H9 (cell line): ENCODE data around the gene OTOF. TPM values are rescaled to one million over a fixed set of nuclear protein-coding genes. Genes with fewer than 3 reads are reported as not detected.

Source experiments
- DNase-seq: peaks from one replicate; pipeline ENCODE4 v3.0.0-alpha.2; 2017
- H2AFZ ChIP-seq: one replicate; pipeline ENCODE4 v1.6.1; 2013; ENCODE audit warnings: mild to moderate bottlenecking, low read length, control low read depth, moderate library complexity
- H2AK5ac ChIP-seq: 2 replicates; pipeline ENCODE4 v1.6.1; 2013; ENCODE audit warnings: low read length, control low read depth, mixed read lengths; ENCODE audit not compliant: insufficient read length
- H2BK120ac ChIP-seq: one replicate; pipeline ENCODE4 v1.6.1; 2013; ENCODE audit warnings: low read depth, mild to moderate bottlenecking, low read length, control low read depth, inconsistent platforms; ENCODE audit not compliant: poor library complexity, severe bottlenecking
- H2BK12ac ChIP-seq: 2 replicates; pipeline ENCODE4 v1.6.1; 2013; ENCODE audit warnings: low read length, control low read depth, mixed read lengths, low read depth; ENCODE audit not compliant: insufficient read length
- H2BK15ac ChIP-seq: 2 replicates; pipeline ENCODE4 v1.6.1; 2013; ENCODE audit warnings: low read depth, low read length, control low read depth
- H2BK20ac ChIP-seq: one replicate; pipeline ENCODE4 v1.6.1; 2013; ENCODE audit warnings: low read depth, mild to moderate bottlenecking, low read length, control low read depth, inconsistent platforms; ENCODE audit not compliant: poor library complexity, severe bottlenecking
- H2BK5ac ChIP-seq: 2 replicates; pipeline ENCODE4 v1.6.1; 2013; ENCODE audit warnings: low read length, control low read depth, mixed read lengths; ENCODE audit not compliant: insufficient read length
- H3K14ac ChIP-seq: 2 replicates; pipeline ENCODE4 v1.6.1; 2013; ENCODE audit warnings: low read length, control low read depth; ENCODE audit not compliant: insufficient read depth
- H3K18ac ChIP-seq: 2 replicates; pipeline ENCODE4 v1.6.1; 2013; ENCODE audit warnings: low read depth, mild to moderate bottlenecking, mixed read lengths, low read length, control low read depth; ENCODE audit not compliant: insufficient read length
- H3K23ac ChIP-seq: 2 replicates; pipeline ENCODE4 v1.6.1; 2013; ENCODE audit warnings: low read length, control low read depth, mixed read lengths, low read depth; ENCODE audit not compliant: insufficient read length
- H3K23me2 ChIP-seq: 2 replicates; pipeline ENCODE4 v1.6.1; 2013; ENCODE audit warnings: low read depth, mild to moderate bottlenecking, mixed read lengths, low read length, control low read depth; ENCODE audit not compliant: insufficient read length, poor library complexity, severe bottlenecking
- H3K27ac ChIP-seq: 2 replicates; pipeline ENCODE4 v1.5.1; 2013; ENCODE audit warnings: low read length, control low read depth, mixed read lengths, low read depth; ENCODE audit not compliant: insufficient read length
- H3K27me3 ChIP-seq: 2 replicates; pipeline ENCODE4 v1.6.1; 2013; ENCODE audit warnings: low read length, control low read depth, inconsistent platforms; ENCODE audit not compliant: insufficient read depth
- H3K4ac ChIP-seq: 2 replicates; pipeline ENCODE4 v1.6.1; 2013; ENCODE audit warnings: low read depth, mild to moderate bottlenecking, control low read depth, inconsistent platforms, low read length, moderate library complexity
- H3K4me1 ChIP-seq: 2 replicates; pipeline ENCODE4 v1.6.1; 2013; ENCODE audit warnings: low read length, control low read depth, inconsistent platforms; ENCODE audit not compliant: insufficient read depth
- H3K4me2 ChIP-seq: 2 replicates; pipeline ENCODE4 v1.6.1; 2013; ENCODE audit warnings: low read length, control low read depth, mixed read lengths; ENCODE audit not compliant: insufficient read length, insufficient read depth
- H3K56ac ChIP-seq: 2 replicates; pipeline ENCODE4 v1.6.1; 2013; ENCODE audit warnings: low read depth, mild to moderate bottlenecking, mixed read lengths, low read length, control low read depth; ENCODE audit not compliant: insufficient read length
- H3K79me1 ChIP-seq: 2 replicates; pipeline ENCODE4 v1.6.1; 2013; ENCODE audit warnings: low read depth, mild to moderate bottlenecking, moderate library complexity, low read length, control low read depth, inconsistent platforms; ENCODE audit not compliant: insufficient read depth, poor library complexity, severe bottlenecking
- H3K79me2 ChIP-seq: 2 replicates; pipeline ENCODE4 v1.6.1; 2013; ENCODE audit warnings: low read length, control low read depth, inconsistent platforms; ENCODE audit not compliant: insufficient read depth
- H3K9ac ChIP-seq: 2 replicates; pipeline ENCODE4 v1.6.1; 2013; ENCODE audit warnings: low read length, control low read depth, mixed read lengths; ENCODE audit not compliant: insufficient read length; ENCODE audit errors: extremely low read depth
- H3K9me3 ChIP-seq: one replicate; pipeline ENCODE4 v1.6.1; 2013; ENCODE audit warnings: low read depth, low read length, inconsistent platforms; ENCODE audit not compliant: control insufficient read depth
- H3T11ph ChIP-seq: one replicate; pipeline ENCODE4 v1.6.1; 2013; ENCODE audit warnings: mild to moderate bottlenecking, low read length, control low read depth, inconsistent platforms
- H4K20me1 ChIP-seq: one replicate; pipeline ENCODE4 v1.6.1; 2013; ENCODE audit not compliant: control insufficient read depth, insufficient read length, insufficient read depth
- H4K5ac ChIP-seq: 2 replicates; pipeline ENCODE4 v1.6.1; 2013; ENCODE audit warnings: low read depth, mild to moderate bottlenecking, mixed read lengths, low read length, control low read depth; ENCODE audit not compliant: insufficient read length
- H4K8ac ChIP-seq: replicated peaks from 2 replicates; pipeline ENCODE4 v1.6.1; 2013; ENCODE audit warnings: low read length, control low read depth, mixed read lengths, low read depth; ENCODE audit not compliant: insufficient read length
- H4K91ac ChIP-seq: 2 replicates; pipeline ENCODE4 v1.6.1; 2013; ENCODE audit warnings: low read depth, mild to moderate bottlenecking, moderate library complexity, mixed read lengths, low read length, control low read depth; ENCODE audit not compliant: insufficient read length
- H3K27ac Mint-ChIP-seq, 3 experiments: 2 replicates in 2 of 3; 3 replicates in 1 of 3; pipeline ENCODE4 v1.8.0; 2020 to 2021; ENCODE audit warnings: mixed read lengths in 3 of 3, mild to moderate bottlenecking in 1 of 3, moderate library complexity in 1 of 3
- H3K27me3 Mint-ChIP-seq: 2 replicates; pipeline ENCODE4 v1.8.0; 2021; ENCODE audit warnings: low read depth, mild to moderate bottlenecking, moderate library complexity, mixed read lengths
- H3K36me3 Mint-ChIP-seq, 3 experiments: 2 replicates in 2 of 3; 3 replicates in 1 of 3; pipeline ENCODE4 v1.8.0; 2020 to 2021; ENCODE audit warnings: low read depth in 3 of 3, mixed read lengths in 3 of 3; ENCODE audit not compliant: insufficient read depth in 1 of 3
- H3K4me1 Mint-ChIP-seq, 2 experiments: 2 replicates each; pipeline ENCODE4 v1.8.0; 2020; ENCODE audit warnings: mixed read lengths in 2 of 2
- H3K4me3 Mint-ChIP-seq, 2 experiments: 2 replicates in 1 of 2; 3 replicates in 1 of 2; pipeline ENCODE4 v1.8.0; 2020 to 2021; ENCODE audit warnings: mild to moderate bottlenecking in 2 of 2, mixed read lengths in 2 of 2, moderate library complexity in 1 of 2
- H3K9me3 Mint-ChIP-seq, 2 experiments: 2 replicates in 1 of 2; 3 replicates in 1 of 2; pipeline ENCODE4 v1.8.0; 2020; ENCODE audit warnings: mild to moderate bottlenecking in 2 of 2, mixed read lengths in 2 of 2, moderate library complexity in 1 of 2
- CTCF ChIP-seq: fragments of 200-600 bp; sonication (generic); conservative IDR thresholded peaks from 3 replicates; pipeline ENCODE4 v1.8.0; 2021; ENCODE audit warnings: antibody characterized with exemption, mild to moderate bottlenecking
- WGBS: extraction: QIAGEN DNeasy Blood & Tissue Kit; methylation state at CpG from one replicate; pipeline ENCODE4 v1.1.7; 2013; ENCODE audit warnings: missing lambda C conversion rate, low lambda C conversion rate, mixed read lengths; ENCODE audit not compliant: insufficient read length; ENCODE audit errors: extremely low coverage; 5-methylcytosine and 5-hydroxymethylcytosine counted together
- total RNA-seq: library from RNA; stranded (reverse); gene quantifications from 2 replicates; pipeline ENCODE4 v1.2.1, GENCODE V29; 2021

Gene OTOF
- total RNA-seq, 1 experiment from 2014 or later, result 0.35 TPM

- WGBS, result no CpG with 5 or more reads among the region's 9 CpGs
- H4K91ac ChIP-seq, result no peak overlapping the region
These were observed 70.4 kb downstream of the OTOF start for GRCh38 chr2:26407526-26407925.

More at GRCh38 chr2:26407526-26407925, 70.4 kb downstream of the OTOF start:
- Histone ChIP-seq H3T11ph (no peak overlapping the region), H3K23me2 (no peaks in the 10 kb centered on the region), H3K4me2 (no peak overlapping the region), H3K56ac (no peak overlapping the region), H3K79me1 (no peaks in the 10 kb centered on the region), H4K8ac (no peak overlapping the region), H2BK20ac (no peak overlapping the region), H2AFZ (no peak overlapping the region), H3K4ac (no peak overlapping the region), H4K5ac (no peak overlapping the region), H3K23ac (no peak overlapping the region), H2BK15ac (no peak overlapping the region), H2AK5ac (no peak overlapping the region), H3K27ac (no peak overlapping the region), H3K4me1 (no peaks in the 10 kb centered on the region), H3K9me3 (no peaks in the 10 kb centered on the region), H2BK120ac (no peak overlapping the region), H2BK12ac (no peak overlapping the region), H3K9ac (no peak overlapping the region), H3K79me2 (no peaks in the 10 kb centered on the region), H3K18ac (no peak overlapping the region), H3K14ac (no peak overlapping the region), H2BK5ac (no peak overlapping the region), H3K27me3 (no peaks in the 10 kb centered on the region), H4K20me1 (no peaks in the 10 kb centered on the region)
- no peaks in the 10 kb centered on the region; the same call in 1 of the 2 replicates for H3K27me3 Mint-ChIP-seq
- H3K9me3 Mint-ChIP-seq, result no peaks in the 10 kb centered on the region
- H3K4me3 Mint-ChIP-seq, result no peak overlapping the region
- TF ChIP-seq CTCF, result no peak
- DNase-seq, result no peak
- peaks cover 2 to 3% of the 10 kb centered on the region in 2 experiments; a peak in 1 of 4 replicates for H3K4me1 Mint-ChIP-seq
- H3K27ac Mint-ChIP-seq, result no peak overlapping the region
- H3K36me3 Mint-ChIP-seq, result no peaks in the 10 kb centered on the region

Other genes with a start within 250 kb of the OTOF start
- gene HADHA, start 233.5 kb downstream of the OTOF start, total RNA-seq, result 111 and 112 TPM in 2 replicates
- gene HADHB, start 233.2 kb downstream of the OTOF start, total RNA-seq, result 41.3 and 44.2 TPM in 2 replicates
- gene SELENOI, start 132.0 kb downstream of the OTOF start, total RNA-seq, result 41.9 and 43.4 TPM in 2 replicates
- 0.09 and 0.29 TPM in 2 replicates for gene ADGRF3, start 131.3 kb downstream of the OTOF start, total RNA-seq
- gene DRC1, start 76.2 kb downstream of the OTOF start, total RNA-seq, result 0.20 TPM in 1 of 2 replicates, not detected in the other
- gene CIB4, start 163.2 kb upstream of the OTOF start, total RNA-seq, result not detected in 2 replicates
- gene KCNK3, start 214.6 kb upstream of the OTOF start, total RNA-seq, result 0.09 TPM in 1 of 2 replicates, not detected in the other